ENCODE data around the gene SETD4.

DNA sequence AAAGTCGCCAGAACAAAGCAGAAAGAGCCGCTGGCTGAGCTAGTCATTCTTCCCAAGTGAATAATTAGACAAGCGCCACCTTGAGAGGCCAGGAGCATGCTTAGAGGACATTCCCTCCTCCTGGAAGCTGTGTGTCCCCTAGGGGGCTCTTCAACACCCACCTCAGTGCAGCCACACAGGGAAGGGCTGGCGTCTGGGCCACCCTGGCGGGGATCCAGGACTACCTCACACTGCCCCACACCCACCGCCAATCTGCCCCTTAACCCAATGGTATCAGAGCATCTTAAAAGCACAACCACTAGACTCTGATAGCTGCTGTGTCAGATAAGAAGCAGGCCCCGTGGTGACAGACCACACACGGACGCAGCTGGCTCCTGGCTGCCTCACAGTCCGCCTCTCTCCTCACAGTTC, 24.9 kb downstream of the SETD4 start:
- TF ChIP-seq, protein P1, sequence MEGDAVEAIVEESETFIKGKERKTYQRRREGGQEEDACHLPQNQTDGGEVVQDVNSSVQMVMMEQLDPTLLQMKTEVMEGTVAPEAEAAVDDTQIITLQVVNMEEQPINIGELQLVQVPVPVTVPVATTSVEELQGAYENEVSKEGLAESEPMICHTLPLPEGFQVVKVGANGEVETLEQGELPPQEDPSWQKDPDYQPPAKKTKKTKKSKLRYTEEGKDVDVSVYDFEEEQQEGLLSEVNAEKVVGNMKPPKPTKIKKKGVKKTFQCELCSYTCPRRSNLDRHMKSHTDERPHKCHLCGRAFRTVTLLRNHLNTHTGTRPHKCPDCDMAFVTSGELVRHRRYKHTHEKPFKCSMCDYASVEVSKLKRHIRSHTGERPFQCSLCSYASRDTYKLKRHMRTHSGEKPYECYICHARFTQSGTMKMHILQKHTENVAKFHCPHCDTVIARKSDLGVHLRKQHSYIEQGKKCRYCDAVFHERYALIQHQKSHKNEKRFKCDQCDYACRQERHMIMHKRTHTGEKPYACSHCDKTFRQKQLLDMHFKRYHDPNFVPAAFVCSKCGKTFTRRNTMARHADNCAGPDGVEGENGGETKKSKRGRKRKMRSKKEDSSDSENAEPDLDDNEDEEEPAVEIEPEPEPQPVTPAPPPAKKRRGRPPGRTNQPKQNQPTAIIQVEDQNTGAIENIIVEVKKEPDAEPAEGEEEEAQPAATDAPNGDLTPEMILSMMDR (IDR thresholded peaks at IDR 0.05; ENCODE audit: borderline replicate concordance, extremely low read depth, low read length, poor library complexity, severe bottlenecking) = no peak
- TF ChIP-seq EZH2 (IDR thresholded peaks at IDR 0.05; ENCODE audit: borderline replicate concordance, low read depth, low read length, severe bottlenecking) = no peak

All from DND-41 (cell line).